ENCODE measurements around the gene GOT1.

The GOT1 gene

GRCh38 chr10:99438890-99439289, 8.5 kb upstream of the GOT1 start:
- H3K4me1 ChIP-seq (ENCODE audit: control insufficient read depth, insufficient read depth, low read length) = peaks cover 2% of the 10 kb centered on the region; the same call in 1 of the 2 replicates
- ChIA-PET POLR2A (interaction anchor here (1.0 kb wide), 1 partner anchor 8 kb away, joined by 3 read pairs; the partner anchor contains the start of gene GOT1), CTCF (interaction anchor here (0.5 to 2.5 kb wide), 8 partner anchors 11 to 272 kb away, joined by 3 to 12 read pairs (median 4); no protein-coding TSS in a partner anchor)
- H3K4me3 ChIP-seq (ENCODE audit: low read depth, low read length) = no peak overlapping the region
- H3K27ac ChIP-seq (ENCODE audit: extremely low read depth, low read depth, low read length) = no peak overlapping the region
- no peaks in the 10 kb centered on the region for H3K9me3 ChIP-seq (ENCODE audit: control insufficient read depth, insufficient read depth, low read depth, low read length)
- TF ChIP-seq PRDM10 (tag by site-specific recombination; IDR thresholded peaks at IDR 0.05) (no peak), ZNF112 (tag by site-specific recombination; IDR thresholded peaks at IDR 0.05) (no peak), ZNF580 (tag by site-specific recombination; IDR thresholded peaks at IDR 0.05) (no peak), ZNF776 (tag by site-specific recombination; IDR thresholded peaks at IDR 0.05; ENCODE audit: borderline replicate concordance) (no peak), ZNF544 (tag by site-specific recombination; IDR thresholded peaks at IDR 0.05) (no peak), MZF1 (tag by site-specific recombination; IDR thresholded peaks at IDR 0.05; ENCODE audit: borderline replicate concordance) (no peak), ZNF701 (tag by site-specific recombination; IDR thresholded peaks at IDR 0.05) (no peak), ZNF623 (tag by site-specific recombination; IDR thresholded peaks at IDR 0.05) (no peak), ZSCAN5A (tag by site-specific recombination; IDR thresholded peaks at IDR 0.05) (no peak), FEZF1 (tag by site-specific recombination; IDR thresholded peaks at IDR 0.05) (no peak), ZNF175 (tag by site-specific recombination; IDR thresholded peaks at IDR 0.05) (no peak), ZNF654 (tag by site-specific recombination; IDR thresholded peaks at IDR 0.05; ENCODE audit: low read depth) (no peak), ZNF133 (tag by site-specific recombination; IDR thresholded peaks at IDR 0.05) (no peak)
- H3K36me3 ChIP-seq (ENCODE audit: control insufficient read depth in 2 of 2, insufficient read depth in 1 of 2, low read length in 2 of 2) = peaks cover 6 to 9% of the 10 kb centered on the region in 2 experiments

GRCh38 chr10:99435986-99436638, 5.7 kb upstream of the GOT1 start:
- Histone ChIP-seq H3K4me1 (ENCODE audit: control insufficient read depth, insufficient read depth, low read length) (0 out of 2 replicates have a peak, but pooled peaks cover 3% of the 10 kb centered on the region), H3K27ac (ENCODE audit: extremely low read depth, low read depth, low read length) (no peak overlapping the region), H3K4me3 (ENCODE audit: low read depth, low read length) (no peak overlapping the region), H3K9me3 (ENCODE audit: control insufficient read depth, insufficient read depth, low read depth, low read length) (no peaks in the 10 kb centered on the region), H3K36me3 (ENCODE audit: control insufficient read depth in 2 of 2, insufficient read depth in 1 of 2, low read length in 2 of 2) (peaks cover 6 to 14% of the 10 kb centered on the region in 2 experiments)
- POLR2A ChIA-PET = interaction anchor here (1.0 to 1.3 kb wide), 2 partner anchors 176 to 184 kb away, joined by 6 read pairs; partner anchors contain the start of gene SLC25A28
- CTCF ChIA-PET = interaction anchor here (0.6 to 4.6 kb wide), 50 partner anchors 9 to 538 kb away, joined by 3 to 104 read pairs (median 6); no protein-coding TSS in a partner anchor
- TF ChIP-seq KLF9 (tag by site-specific recombination; IDR thresholded peaks at IDR 0.05; ENCODE audit: low read depth) = no peak
- peak; percentile 67 for TF ChIP-seq ZNF660 (tag by site-specific recombination; IDR thresholded peaks at IDR 0.05)
- TF ChIP-seq ZNF133 (tag by site-specific recombination; IDR thresholded peaks at IDR 0.05) = no peak
- TF ChIP-seq OVOL3 (tag by site-specific recombination; IDR thresholded peaks at IDR 0.05) = no peak
- no peak for TF ChIP-seq MYNN (tag by site-specific recombination; IDR thresholded peaks at IDR 0.05; ENCODE audit: borderline replicate concordance)
- TF ChIP-seq ZNF621 (tag by site-specific recombination; IDR thresholded peaks at IDR 0.05) = no peak
- TF ChIP-seq ZFP37 (tag by site-specific recombination; IDR thresholded peaks at IDR 0.05) = no peak
- TF ChIP-seq ZBTB10 (tag by site-specific recombination; IDR thresholded peaks at IDR 0.05) = no peak
- TF ChIP-seq ZNF138 (tag by site-specific recombination; IDR thresholded peaks at IDR 0.05; ENCODE audit: borderline replicate concordance) = no peak
- 0 out of 2 replicates have a peak, but pooled peaks have one; percentile 12 for TF ChIP-seq ZNF335 (tag by site-specific recombination; conservative IDR thresholded peaks at IDR 0.05)
- TF ChIP-seq ZNF530 (tag by site-specific recombination; IDR thresholded peaks at IDR 0.05; ENCODE audit: low read depth) = no peak
- TF ChIP-seq ZNF654 (tag by site-specific recombination; IDR thresholded peaks at IDR 0.05; ENCODE audit: low read depth) = peak; percentile 84
- 0 out of 2 replicates have a peak, but pooled peaks have one; percentile 9 for TF ChIP-seq BCL6B (tag by site-specific recombination; IDR thresholded peaks at IDR 0.05)
